Testis (tissue), 2 donors: ENCODE measurements around the gene INSIG1.

ENCODE experiments used
- CTCF ChIP-seq, 3 experiments: fragments of 450-650 bp in 2 of 3; fragments of 200-600 bp in 1 of 3; sonication (generic) in 1 of 3; IDR thresholded peaks; one replicate each; pipeline ENCODE4 v1.5.1; 2016 to 2019; ENCODE audit warnings: antibody characterized with exemption in 3 of 3, mild to moderate bottlenecking in 2 of 3, moderate library complexity in 1 of 3
- POLR2A ChIP-seq: fragments of 450-650 bp; IDR thresholded peaks from one replicate; pipeline ENCODE4 v1.6.1; 2017; ENCODE audit warnings: antibody characterized with exemption, mild to moderate bottlenecking, moderate library complexity

GRCh38 chr7:155326385-155326784, 28.7 kb downstream of the INSIG1 start:
- TF ChIP-seq POLR2A: no peak
- TF ChIP-seq CTCF (IDR thresholded peaks at IDR 0.05): no peak
